NCI-H774 (cell line): ENCODE measurements around the gene LEP.
"Not testable (repeated sequence)": the region's sequence is repeated elsewhere in the genome, so short reads cannot be mapped to it uniquely, and the experiment has no call there.

Experiments used
- DNase-seq: peaks from one replicate; lab custom pipeline; 2025; lab: John Stamatoyannopoulos, UW

LEP gene

DNA sequence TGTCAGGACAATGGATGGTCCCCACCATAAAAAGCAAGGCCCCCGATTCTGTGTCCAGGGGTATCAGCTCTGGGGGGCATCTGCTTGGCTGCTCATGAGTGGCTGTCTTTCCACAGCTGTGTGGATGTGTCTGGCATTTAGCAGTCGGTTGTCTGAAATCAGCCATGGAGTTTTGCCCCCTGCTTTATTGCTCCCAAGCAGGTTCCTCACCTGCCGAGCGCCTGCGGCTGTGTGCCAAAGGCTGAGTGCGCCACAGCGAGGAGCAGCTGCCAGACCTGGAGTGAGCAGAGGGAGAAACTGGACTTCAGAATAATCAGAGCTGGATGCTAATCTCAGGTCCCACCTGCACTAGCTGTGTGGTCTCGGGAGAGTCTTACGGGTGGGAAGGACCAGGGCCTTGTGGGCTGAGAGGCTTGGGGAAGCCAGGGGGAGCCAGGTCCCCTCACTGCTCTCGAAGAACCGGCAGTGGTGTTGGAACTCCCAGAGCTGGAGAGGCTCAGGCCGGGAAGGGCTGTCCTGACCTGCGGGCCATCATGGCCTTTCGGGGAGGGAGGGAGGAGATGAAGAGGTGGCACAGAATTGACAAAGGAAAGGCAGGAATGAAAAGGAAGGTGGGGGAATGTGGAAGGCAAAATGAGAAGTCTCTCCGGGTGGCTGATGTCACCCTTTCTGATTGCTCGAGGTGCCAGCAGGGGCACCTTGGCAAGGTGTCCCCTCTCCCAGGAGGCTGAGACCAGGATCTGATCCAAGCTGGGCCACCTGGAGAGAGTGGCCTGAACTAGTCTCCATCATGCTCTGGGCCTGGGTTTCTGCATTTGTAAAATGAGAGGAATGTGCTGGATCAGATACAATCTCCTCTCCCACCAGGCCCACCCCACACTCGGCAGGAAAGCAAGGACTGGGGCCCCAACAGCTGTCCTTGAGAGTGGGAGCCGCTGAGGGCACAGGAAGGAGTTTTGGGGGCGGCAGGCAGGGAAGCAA lies 30.2 kb upstream of the LEP start:
- DNase-seq = peak; percentile 7

DNA sequence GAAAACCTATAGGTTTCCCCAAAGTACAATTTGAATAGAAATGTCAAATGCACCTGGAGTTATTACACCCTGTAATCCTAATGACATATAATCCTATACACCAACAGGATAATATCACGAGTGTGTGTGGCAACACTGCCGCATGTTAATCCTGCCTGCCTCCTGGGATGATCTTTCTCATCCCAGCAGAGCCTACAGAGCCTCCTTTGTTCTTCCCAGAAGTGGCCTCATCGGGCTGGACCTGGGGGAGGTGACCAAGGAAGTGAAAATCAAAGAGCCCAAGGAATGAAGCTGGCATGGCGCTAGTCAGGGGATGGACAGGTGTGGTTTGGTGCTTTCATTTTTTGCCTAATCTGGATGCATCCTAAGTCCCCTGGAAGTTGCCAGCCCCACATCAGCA lies 29.5 kb upstream of the LEP start:
- no peak for DNase-seq

DNA sequence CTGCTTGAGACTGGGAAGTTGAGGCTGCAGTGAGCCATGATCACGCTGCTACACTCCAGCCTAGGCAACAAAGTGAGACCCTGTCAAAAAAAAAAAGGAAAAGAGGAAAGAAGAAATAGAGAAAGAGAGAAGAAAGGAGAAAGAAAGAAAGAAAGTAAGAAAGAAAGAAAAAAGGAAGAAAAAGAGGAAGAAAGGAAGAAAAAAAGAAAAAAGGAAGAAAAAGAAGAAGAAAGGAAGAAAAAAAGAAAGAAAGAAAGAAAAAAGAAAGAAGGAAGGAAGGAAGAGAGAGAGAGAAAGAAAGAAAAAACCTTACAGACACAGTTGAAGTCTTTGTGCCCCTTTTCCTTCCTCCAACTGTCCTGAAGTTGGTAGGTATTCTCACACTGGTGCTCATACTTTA lies 26.6 kb upstream of the LEP start:
- no peak for DNase-seq

DNA sequence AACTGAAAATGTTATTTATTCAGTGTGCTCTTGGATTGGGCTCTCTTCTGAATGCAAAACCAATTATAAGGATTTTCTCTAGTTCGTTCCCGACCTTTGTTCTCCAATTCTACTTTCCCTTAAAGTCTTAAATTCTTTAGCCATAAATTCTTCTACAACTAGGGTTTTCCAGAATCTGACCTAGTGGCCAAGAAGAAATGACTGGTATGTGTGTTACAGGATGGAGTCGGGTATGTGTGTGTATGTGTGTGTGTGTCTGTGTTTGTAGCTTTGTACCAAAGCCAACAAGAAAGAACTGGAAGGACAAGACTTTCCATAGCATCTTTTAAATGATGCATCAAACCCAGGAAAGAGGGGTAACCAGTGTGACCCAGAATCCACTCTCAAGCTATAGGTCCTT lies 25.8 kb upstream of the LEP start:
- DNase-seq = no peak

DNA sequence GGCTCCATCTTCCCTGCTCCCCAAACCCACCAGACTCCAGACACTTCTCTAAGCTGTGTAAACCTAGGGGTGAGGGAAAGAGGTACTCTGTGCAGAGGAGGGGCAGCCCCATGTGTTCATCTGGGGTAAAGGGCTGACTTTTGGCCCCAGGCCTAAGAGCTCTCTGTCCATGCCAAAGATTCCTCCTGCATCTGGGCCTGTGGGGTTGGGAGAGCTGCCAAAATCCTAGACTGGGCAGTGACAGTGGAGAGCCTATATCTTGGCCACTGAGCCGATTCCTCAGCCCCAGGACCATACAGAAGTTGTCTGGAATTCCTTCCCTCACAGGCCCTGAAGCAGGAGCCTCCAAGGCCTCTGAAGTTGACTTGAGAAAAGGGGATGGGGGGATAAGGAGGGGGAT lies 25.3 kb upstream of the LEP start:
- DNase-seq = no peak

DNA sequence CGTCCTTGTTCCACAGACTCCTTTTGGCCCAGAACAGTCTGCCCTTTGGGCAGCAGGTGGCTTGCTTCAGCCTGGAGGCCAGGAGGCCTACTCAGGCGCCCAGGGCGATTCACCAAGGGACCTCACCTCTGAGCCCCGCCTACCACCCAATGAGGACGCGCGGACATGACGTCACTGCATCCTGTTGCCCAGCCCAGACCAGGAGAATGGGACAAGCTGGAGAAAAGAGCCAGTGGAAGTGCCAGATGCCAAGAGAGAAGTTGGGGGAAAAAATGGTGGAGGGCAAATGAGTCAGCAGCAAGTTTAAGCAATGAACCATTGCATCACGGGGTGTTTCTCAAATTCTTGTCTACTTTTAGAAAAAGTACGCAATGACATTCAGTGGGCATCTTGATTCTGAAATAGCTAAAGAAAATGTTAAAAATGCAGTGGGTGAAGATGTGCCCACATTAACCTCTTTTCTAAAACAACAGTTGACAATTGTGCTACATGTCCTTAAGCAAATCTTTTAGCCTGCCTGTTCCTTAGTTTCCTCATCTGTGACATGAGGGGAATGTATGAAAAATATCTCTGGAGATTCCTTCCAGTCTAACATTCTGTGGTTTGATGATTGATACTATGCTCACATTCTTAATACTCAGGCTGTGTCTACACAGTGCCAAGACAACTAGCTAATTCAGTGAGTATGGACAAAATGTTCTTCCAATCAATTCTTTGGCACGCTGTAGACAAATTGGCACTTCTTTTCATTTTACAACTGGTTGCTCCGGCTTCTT lies 23.9 kb upstream of the LEP start:
- DNase-seq = no peak

DNA sequence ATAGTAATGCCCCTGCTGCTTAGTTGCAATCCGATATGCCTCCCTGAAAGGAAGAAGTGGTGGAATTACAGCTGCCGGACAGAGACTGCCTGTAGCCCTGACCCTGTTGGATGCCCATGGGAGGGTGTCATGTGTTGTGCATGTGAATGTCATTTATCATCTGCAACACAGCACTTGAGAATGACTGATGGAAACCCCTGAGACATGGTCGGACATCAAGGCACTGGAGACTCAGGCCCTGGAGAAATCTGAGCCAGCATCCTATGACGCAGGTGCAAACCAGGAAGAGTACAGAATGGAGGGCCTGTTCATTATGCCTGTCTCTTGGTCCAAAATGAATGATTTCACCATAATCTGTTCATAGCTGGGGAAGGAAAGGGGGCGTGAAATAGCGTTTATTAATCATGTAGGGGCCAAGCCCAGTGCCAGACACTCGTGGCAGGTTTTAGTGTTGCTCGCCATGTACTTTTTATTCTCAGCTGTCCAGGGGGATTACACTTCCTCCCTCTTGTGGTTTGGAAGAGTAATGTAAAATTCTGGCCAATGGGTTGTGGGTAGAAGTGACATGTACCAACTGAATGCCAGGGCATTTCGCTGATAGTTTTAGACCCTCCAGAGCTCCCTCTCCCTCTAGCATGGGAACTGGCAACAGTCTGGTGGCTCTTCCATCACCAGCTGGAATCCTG lies 23.0 kb upstream of the LEP start:
- no peak for DNase-seq

DNA sequence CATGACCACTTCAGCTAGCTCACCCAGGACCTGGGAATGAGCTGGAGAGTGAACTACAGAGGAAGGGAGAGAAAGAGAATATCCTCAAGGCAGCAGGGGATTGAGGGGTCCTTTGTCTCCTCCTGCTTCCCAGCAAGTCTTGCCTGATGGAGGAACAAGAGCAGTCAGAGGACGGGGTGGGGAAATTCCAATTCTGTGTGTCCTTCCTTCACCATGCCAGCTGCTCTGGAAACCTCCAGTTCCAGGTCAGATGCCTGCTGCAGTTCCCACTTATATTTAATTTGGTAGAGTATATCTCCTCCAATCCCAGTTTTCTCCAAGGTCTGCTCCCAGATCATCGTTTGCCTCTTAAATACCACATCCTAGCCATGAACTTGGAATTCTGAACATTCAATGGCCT lies 21.4 kb upstream of the LEP start:
- DNase-seq = no peak

DNA sequence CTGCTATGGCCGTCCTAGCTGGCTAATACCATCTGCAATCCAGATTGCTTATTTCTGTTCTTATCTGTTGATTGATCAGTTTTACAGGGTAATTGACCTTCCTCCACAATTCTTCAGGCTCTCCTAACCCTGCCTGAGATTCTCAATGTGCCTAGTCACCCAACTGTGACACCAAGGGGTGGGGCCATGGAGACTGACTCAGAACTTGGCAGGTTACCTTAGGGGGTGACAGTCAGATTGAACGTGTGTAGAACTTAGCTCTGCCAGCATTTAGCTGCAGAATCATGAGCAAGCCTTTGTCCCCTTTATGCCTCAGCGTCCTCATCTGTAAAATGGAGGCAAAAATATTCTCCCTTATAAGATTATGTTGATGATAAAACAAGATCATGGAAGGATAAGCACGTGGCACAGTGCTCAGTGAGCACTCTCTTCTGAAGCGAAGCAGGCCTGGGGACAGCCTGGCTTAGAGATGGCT lies 19.1 kb upstream of the LEP start:
- DNase-seq = no peak

DNA sequence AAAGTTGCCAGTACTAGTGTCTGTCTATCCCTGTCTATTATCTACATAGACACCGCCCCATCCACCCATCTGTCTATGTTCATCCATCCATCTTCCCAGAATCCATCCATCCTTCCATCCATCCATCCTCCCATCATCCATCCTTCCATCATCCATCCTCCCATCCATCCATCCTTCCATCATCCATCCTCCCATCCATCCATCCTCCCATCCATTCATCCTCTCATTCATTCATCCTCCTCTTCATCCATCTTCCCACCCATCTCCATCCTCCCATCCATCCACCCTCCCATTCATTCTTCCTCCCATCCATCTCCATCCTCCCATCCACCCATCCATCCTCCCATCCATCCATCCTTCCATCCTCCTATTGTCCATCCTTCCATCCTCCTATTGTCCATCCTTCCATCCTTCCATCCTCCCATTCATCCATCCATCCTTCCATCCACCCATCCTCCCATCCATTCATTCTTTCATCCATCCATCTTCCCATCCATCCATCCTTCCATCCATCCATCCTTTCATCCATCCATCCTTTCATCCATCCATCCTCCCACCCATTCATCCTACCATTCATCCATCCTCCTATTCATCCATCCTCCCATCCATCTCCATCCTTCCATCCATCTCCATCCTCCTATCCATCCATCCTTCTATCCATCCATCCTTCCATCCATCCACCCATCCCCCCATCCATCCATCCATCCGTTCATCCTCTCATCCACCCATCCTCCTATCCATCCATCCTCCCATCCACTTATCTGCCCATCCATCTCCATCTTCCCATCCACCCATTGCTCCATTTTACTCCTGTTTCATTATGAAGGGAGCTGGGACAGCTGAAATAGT lies 14.7 kb upstream of the LEP start:
- no peak for DNase-seq

DNA sequence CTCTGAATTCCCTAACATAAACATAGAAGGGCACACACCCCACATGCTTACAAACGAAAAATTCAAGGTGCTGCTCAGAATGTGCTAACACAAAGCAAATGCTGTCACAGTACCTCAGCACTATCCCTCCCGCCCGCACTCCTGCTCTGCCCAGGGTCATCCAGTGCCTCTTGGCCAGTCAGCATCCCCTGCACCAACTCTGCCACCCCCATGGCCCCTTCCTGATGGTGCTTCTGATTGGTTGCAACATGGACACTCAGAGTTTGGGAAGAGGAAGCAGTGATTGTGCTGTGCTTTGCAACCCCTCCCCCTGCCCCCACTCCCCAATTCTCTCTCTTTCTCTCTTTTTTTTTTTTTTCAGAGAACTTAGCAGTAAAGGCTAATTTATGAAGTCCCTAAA lies 13.8 kb upstream of the LEP start:
- DNase-seq = no peak

DNA sequence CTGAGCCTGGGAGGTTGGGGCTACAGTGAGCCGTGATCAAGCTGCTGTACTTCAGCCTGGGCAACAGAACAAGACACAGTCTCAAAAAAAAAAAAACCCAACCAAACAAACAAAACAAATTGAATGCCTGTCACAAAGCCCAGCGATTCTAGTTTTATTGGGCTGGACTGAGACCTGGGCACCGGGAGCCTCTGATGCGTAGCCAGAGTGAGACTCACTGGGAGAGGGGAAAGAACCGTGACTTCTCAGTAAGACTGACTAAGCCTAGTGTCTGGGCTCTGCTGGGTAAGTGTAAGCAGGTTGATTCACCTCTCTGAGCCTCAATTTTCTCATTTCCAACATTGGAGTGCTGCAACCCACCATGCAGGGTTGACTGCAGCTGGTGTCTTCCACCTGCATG lies 10.1 kb upstream of the LEP start:
- DNase-seq = no peak

DNA sequence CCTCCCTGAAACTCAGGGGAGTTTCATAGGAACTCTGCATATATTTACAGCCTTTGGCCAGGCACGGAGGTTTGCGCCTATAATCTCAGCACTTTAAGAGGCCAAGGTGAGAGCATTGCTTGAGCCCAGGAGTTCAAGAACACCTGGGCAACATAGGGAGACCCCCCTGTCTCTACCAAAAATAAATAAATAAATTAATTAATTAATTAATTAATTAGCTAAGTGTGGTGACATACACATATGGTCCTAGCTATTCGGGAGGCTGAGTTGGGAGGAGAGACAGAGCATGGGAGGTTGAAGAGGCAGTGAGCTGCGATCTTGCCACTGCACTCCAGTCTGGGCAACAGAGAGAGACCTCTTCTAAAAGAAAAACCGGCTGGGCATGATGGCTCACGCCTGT lies 9.4 kb upstream of the LEP start:
- DNase-seq = no peak

DNA sequence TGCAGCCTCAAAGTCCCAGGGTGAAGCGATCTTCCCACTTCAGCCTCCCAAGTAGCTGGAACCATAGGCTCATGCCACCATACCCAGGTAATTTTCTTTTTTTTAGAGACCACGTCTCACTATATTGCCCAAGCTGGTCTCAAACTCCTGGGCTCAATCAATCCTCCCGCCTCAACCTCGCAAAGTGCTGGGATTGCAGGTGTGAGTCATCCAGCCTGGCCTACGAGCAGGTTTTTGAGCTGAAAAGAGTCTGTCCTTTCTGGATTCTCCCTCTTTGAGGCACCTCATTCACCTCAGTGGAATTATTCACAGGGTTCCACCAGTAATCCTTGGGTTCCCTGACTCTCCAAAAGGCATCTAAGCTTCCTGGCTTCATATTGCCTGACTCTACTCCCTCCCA lies 7.6 kb upstream of the LEP start:
- DNase-seq = no peak

DNA sequence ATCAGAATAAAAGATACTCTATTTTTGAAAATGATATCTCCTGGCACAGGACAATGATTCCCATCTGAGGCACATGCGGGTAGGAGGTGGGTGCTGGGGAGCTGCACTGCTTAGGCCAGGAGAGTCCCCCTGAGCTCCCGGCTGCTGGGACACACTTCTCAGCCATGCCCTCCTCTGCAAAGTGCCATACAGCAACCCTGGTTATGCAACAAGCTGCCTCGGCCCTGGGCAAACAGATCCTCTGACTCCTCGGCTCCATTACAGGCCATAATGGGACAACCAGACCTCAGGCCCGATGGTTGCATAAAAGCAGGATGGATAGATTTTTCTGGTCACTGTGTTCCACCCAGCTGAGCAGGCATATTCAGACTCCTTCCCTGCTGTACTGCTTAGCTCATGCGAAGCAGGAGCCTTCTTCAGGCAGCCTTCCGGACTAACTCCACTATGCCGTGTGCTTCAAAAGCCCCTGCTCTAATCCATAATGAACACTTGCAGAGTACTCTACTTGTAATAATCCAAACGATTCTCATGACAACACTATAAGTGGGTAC lies 6.5 kb upstream of the LEP start:
- no peak for DNase-seq

DNA sequence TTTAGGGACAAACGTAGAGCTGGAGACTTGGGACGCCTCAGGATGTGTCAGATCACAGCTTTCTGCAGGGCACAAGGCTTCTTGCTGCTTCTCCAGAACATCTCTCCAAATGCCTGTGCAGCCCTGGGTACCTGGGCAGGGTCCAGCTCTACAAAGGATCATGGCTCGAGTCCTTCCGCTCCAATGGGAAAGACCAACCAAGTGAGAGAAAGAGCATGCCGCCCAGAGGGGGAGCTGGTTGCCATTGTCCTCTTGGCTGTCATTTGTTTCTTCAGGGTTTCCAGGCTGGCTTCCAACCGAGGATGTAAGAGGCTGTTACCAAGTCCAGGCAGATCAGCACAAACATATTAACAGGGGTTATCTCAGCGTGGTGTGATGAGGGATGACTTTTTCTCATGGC lies 5.6 kb upstream of the LEP start:
- DNase-seq = no peak

DNA sequence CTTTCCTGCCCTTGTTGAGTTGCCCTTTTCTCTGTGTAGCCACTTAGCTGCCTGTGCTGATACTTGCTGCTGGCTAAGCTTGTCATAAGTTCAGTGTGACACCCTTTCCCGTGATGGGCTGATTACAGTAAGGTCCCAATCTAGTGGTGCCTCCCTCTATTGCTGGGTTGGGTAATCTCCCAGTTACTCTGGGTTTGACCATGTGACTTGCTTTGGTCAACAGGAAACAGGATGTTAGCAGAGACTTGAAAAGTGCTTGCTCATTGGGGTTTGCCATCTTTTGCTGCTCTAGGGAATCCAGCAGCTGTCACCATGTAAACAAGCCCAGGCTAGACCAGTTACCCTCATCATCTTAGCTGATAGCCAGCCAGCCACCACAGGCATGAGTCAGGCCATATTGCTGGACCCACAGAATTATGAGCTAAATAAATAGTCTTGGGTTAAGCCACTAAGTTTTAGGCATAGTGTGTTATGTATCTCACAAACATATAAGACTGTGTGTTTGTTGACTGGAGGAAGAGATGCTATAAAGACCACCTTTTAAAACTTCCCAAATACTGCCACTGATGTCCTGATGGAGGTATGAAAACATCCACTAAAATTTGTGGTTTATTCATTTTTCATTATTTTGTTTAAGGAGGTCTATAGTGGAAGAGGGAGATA lies 4.0 kb upstream of the LEP start:
- DNase-seq = peak; percentile 7

DNA sequence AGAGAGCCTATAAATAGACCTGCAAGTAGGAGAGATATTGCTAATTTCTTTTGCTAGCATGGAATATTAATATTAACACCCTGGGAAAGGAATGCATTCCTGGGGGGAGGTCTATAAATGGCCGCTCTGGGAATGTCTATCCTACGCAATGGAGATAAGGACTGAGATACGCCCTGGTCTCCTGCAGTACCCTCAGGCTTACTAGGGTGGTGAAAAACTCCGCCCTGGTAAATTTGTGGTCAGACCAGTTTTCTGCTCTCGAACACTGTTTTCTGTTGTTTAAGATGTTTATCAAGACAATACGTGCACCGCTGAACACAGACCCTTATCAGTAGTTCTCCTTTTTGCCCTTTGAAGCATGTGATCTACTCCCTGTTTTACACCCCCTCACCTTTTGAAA lies 1.9 kb upstream of the LEP start:
- DNase-seq = not testable (repeated sequence)

DNA sequence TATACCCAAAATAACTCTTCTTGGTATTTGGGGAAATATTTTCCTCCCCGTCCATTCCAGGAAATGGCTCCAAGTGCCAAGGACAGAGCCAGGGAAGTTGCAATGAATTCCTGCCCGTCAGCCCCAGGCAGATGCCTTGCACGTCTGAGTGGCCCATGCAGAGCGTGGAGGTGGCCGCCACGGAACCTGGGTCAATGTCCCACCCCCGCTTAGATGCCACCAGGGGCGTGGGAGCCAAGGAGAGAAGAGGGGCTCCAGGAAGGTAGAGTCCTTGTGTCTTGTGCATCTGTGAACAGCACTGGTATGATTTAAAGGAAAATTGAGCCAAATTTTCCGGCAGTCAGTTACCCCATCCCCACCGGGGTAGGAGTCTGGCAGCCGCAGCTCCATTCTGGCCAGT lies 1.6 kb downstream of the LEP start:
- DNase-seq = no peak

DNA sequence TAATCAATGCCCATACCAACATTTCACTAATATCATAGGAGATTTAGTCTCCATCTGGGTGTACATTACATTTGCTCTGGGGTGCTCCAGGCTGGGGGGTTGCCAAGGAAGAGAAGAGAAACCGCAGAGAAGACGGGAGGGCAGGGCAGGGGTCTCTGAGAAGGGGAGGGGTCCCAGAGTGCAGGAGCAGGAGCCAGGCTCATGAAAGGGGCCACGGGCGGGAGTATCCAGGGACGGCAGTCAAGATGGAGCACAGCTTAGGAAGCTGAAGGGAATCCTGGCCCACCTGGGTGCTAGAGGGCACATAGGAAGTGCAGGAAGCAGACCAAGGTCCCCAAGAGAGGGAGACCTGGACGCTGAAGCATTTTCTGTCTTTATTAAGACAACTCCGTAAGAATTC lies 2.2 kb downstream of the LEP start:
- DNase-seq = no peak

DNA sequence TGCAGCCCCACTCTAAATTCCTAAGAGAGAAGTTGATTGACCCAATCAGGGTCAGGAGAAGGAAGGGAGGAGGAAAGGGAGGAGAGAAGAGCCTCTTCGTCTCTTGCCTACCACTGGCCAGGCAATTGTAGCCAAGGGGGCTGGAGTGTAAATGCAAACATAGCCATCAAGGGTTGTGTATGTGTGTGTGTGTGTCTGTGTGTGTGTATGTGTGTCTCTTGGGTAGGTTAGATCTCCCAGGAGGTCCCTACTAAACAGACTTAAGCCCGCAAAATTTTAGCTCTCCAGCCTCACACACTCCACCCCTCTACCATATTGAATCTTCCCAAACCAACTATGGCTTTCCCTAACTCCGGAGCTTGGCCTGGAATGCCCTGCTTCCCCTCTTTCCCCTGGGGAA lies 3.8 kb downstream of the LEP start:
- DNase-seq = no peak
